Activated CD8-positive, alpha-beta memory T cell treated with anti-CD3 and anti-CD28 coated beads for 1 hour (primary cell): ENCODE results near the gene GRIP2.

Source experiments
- DNase-seq, 2 donors: peaks; one replicate each; pipeline ENCODE4 v3.0.0-alpha.2; 2020; ENCODE audit warnings: low read depth in 1 of 2; ENCODE audit errors: extremely low read depth in 1 of 2

GRIP2 gene

GRCh38 chr3:14562121-14562890, 22.2 kb upstream of the GRIP2 start:
- DNase-seq: no peak

DNA sequence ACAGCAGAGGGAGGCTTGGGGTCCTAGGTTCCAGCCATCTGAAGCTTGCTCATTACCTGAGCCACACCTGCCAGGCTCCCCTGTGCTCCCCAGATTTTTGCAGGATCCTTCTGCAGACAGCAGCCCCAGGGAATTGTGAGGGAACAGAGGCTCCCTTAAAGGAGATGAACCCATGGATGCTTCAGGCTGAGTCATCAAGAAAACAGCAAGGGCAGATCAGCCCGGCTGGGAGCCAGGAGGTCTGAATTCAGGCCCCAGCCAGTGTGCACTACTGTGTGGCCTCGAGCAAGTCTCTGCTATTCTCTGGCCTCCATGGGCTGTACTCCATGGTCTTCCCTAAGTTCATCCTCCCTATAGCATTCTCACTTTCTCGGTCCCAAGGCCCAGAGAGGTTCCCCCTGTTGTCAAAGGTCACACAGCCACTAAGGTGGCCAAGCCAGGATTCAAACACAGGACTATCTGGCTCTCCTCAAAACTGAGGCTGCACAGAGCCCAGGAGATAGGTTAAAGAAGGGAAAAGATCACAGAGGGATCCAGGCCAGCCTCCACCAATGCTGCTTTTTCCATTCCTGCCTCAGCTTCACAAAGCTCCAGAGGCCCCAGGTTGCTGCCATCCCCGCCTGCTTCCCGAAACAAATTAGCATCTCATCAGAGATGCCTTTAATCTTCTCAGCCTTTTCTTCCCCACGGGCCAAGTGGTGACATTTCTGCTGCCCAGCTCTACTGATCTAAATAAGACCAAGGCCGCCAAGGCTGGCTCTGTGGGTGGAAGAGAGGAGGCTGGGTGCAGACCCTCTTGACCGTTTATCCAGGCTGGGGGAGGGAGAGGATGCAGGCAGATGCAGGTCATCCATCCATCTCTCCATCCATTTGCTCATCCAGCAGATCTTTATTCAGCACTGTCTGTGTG, 21.2 kb upstream of the GRIP2 start:
- no peak for DNase-seq

GRCh38 chr3:14560110-14560509, 20.0 kb upstream of the GRIP2 start:
- DNase-seq: no peak

GRCh38 chr3:14558029-14558428, 17.9 kb upstream of the GRIP2 start:
- no peak for DNase-seq

GRCh38 chr3:14555835-14556234, 15.7 kb upstream of the GRIP2 start:
- DNase-seq: no peak

DNA sequence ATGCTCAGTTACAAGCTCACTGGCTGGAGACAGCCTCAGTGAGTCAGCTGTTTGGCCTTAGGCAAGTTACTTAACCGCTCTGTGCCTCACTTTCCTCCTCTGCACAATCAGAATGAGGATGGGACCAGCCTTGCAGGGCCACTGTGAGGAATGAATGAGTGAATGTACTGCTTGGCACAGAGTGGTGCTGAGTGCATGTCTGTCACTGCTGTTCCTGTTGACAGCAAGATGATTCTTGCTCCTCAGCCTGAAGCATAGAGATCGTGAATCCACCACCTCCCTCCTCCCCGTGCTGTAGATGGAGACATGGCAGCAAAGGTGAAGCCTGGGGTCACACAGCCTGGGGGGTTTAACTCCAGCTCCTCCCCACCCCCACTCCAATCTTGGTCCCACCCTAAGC, 14.6 kb upstream of the GRIP2 start:
- DNase-seq: no peak

- no peak for DNase-seq
These were observed 13.7 kb upstream of the GRIP2 start for GRCh38 chr3:14553871-14554270.

DNA sequence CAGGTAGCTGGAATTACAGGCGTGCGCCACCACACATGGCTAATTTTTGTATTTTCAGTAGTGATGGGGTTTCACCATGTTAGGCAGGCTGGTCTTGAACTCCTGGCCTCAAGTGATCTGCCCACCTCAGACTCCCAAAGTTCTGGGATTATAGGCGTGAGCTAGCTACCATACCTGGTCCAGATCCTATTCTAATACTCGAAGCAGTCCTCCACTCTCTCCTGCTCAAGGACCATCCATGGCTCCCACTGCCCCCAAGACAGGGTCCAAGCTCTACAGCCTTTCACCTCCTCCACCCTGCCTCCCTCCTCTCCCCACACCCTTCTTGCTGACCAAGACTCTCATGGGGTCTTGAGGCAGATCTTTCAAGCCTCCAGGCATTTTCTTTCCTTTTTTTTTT, 12.6 kb upstream of the GRIP2 start:
- no peak for DNase-seq

DNA sequence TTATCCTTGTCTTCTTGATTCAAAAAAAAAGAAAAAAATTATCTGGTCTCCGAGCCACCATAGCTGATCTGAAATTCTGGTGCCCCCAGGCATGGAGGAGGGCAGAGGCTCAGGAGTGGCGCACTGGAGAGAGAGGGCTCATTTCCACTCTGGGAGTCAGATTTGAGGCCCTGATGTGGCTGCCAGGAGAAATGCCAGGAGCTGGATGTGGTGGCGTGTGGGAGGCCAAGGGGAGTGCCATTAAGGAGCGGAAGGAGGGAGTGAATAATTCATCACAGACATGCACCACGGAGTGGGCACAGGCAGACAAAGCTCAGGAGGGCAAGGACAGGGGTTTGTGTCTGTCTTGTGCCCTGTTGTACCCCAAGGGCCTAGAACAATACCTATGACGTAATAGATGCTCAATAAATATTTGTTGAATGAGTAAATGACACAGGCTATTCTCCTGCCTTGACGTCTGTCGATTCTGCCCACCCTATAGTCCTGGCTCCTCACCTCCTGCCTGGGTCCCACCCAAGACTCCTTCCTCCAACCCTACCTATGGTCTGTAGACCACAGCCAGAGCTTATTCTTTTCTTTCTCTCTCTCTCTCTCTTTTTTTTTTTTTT, 12.0 kb upstream of the GRIP2 start:
- DNase-seq: no peak

DNA sequence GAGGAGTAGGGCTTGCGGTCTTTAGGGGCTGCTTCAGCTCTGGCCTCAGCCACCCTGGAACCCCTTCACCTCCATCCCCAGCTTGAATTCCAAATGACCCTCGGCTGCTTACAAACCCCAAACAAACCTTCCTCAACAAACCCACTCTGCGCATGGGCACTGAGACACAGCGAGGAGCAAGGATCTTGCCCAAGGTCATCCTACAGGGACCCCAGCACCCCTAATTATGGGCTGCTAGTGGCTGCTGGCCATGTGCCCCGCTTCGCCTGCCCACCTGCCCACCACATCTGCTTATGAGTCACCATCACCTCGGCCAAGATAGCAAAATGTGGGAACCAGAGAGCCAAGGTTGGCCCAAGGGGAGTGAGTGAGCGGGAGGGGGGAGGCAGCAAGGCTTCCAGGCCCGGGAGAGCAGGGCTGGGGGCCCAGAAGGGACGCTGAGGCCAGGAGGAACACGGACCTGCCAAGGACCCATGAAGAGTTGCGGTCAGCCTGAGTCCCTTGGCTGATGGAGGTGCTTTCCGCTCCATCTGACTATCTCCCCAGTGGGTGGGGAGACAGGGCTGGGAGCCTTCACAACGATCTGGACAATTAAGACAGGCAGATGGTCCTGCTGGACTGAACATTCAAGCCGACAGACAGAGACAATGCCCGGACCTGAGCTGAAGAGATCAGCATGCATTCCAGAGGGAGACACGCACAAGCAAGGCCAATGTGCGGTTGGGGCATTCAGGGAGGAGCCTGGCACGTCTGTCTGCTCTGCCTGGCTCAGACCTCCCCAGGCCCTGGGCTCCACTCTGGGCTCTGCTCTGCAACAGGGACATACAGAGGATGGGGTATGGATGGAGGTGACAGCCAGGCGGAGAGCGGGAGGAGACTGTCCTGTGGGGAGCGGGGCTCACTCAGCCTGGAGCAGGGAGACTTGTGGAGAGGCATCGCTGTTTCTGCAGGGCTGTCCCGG, 10.8 kb upstream of the GRIP2 start:
- DNase-seq: no peak

- DNase-seq: no peak
These were observed 10.0 kb upstream of the GRIP2 start for GRCh38 chr3:14550181-14550580.

GRCh38 chr3:14549256-14549919, 9.2 kb upstream of the GRIP2 start:
- DNase-seq: no peak

- DNase-seq: no peak
These were observed 8.2 kb upstream of the GRIP2 start for GRCh38 chr3:14548321-14548729.

DNA sequence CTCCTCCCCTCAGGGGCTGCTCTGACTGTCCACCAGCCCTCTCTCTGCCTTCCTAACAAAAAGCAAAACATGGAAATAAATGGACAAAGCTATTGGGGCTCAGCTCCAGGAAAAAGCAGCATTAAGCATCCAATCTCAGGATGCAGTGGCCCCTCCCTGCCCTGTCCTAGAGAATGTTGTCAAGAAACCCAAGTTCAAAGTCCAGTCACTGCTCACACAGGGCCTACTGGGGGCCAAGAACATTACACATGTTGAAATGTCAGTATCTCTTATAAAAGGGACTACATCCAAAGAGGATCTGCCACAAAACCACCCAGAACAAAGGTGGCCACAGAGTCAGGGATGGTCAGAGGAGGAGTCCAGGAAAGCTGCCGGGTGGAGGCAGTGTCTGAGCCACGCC, 7.6 kb upstream of the GRIP2 start:
- DNase-seq: no peak

- DNase-seq: no peak
These were observed 5.9 kb upstream of the GRIP2 start for GRCh38 chr3:14546041-14546440.

DNA sequence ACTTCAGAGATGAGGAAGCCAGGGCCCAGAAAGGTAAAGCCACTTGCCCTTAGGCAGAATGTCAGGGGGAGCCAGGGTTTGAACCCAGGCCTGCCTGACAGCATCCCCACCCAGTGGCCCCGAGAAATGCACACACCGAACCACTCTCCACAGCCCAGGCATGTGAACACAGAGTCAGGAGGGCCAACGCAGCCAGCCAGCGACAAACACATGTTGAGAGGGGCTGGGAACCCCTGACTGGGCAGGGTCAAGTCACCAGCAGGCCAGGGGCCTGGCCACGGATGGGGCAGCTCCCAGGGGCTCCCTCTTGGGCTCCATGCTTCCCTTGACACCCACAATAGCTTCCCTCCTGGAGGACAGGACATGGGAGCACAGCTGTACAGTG, 5.1 kb upstream of the GRIP2 start:
- DNase-seq: no peak

GRCh38 chr3:14544282-14545250, 4.4 kb upstream of the GRIP2 start:
- no peak for DNase-seq

DNA sequence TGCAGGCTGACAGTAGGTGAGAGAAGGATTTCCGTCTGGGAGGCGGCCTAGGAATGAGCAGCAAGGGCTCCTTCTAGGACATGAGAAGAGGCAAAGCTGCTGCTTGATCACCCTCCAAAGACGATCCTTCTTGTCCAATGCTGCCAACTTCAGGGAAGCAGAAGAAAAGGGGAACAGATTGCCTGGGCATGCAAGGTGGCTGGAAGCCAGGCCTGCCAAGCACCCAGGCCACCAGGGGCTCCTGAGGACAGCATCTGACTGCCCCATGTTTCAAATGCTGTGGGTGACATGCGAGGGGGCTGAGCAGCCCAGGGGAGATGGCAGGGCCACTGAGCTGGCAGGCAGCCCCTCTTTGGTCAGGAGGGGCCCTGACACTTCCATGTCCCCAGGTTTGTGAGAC, 3.3 kb upstream of the GRIP2 start:
- DNase-seq: no peak

DNA sequence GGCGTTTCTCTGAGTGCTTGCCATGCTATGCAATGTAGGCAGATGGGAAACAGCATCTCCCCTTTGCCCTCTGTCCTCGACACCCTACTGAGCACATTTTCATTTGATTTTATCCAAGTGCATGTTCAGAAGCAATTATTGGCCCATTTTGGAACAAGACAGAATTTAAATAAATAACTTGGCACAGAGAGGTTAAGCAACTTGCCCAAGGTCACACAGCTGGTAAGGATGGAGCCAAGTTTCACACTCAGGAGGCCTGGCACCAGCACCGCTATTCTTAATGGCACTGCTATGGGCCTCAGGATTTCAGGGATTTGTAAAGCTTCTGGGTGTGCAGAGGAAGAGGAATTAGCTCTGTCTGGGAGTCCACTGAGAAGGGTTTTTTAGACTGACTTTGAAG, 2.5 kb upstream of the GRIP2 start:
- DNase-seq: no peak
